ENCODE results near the gene PLPP4. TPM values are rescaled to one million over a fixed set of nuclear protein-coding genes. Genes with fewer than 3 reads are reported as not detected.

The PLPP4 gene
- total RNA-seq, 1 donor from 2014 or later, result not detected

- H3K27ac ChIP-seq, result no peak overlapping the region
- no peaks in the 10 kb centered on the region for H3K27me3 Mint-ChIP-seq (ENCODE audit: insufficient read depth, low read depth)
- no peaks in the 10 kb centered on the region for H3K36me3 ChIP-seq
- H3K4me2 ChIP-seq, result no peak overlapping the region
- H3K36me3 Mint-ChIP-seq, result no peaks in the 10 kb centered on the region
- no peaks in the 10 kb centered on the region for H3F3A ChIP-seq (ENCODE audit: low read depth)
- no peak for DNase-seq (ENCODE audit: low spot score)
- peaks cover 21% of the 10 kb centered on the region for H3K4me1 ChIP-seq
- TF ChIP-seq EZH2 (IDR thresholded peaks at IDR 0.05) (no peak), EZH2phosphoT487 (IDR thresholded peaks at IDR 0.05) (no peak)
- TF ChIP-seq, protein P1, sequence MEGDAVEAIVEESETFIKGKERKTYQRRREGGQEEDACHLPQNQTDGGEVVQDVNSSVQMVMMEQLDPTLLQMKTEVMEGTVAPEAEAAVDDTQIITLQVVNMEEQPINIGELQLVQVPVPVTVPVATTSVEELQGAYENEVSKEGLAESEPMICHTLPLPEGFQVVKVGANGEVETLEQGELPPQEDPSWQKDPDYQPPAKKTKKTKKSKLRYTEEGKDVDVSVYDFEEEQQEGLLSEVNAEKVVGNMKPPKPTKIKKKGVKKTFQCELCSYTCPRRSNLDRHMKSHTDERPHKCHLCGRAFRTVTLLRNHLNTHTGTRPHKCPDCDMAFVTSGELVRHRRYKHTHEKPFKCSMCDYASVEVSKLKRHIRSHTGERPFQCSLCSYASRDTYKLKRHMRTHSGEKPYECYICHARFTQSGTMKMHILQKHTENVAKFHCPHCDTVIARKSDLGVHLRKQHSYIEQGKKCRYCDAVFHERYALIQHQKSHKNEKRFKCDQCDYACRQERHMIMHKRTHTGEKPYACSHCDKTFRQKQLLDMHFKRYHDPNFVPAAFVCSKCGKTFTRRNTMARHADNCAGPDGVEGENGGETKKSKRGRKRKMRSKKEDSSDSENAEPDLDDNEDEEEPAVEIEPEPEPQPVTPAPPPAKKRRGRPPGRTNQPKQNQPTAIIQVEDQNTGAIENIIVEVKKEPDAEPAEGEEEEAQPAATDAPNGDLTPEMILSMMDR (IDR thresholded peaks at IDR 0.05), result no peak
- no peaks in the 10 kb centered on the region for H3K9me3 Mint-ChIP-seq
- no peak overlapping the region for H3K4me3 ChIP-seq
- H3K27me3 ChIP-seq, result no peaks in the 10 kb centered on the region
- no peak overlapping the region for H3K27ac Mint-ChIP-seq
- H4K20me1 ChIP-seq (ENCODE audit: low read depth), result no peaks in the 10 kb centered on the region
- H3K79me2 ChIP-seq (ENCODE audit: low read depth), result no peaks in the 10 kb centered on the region
- no peak overlapping the region for H3K4me3 Mint-ChIP-seq
- no peak overlapping the region for H3K9ac ChIP-seq
- no peaks in the 10 kb centered on the region for H3K9me3 ChIP-seq (ENCODE audit: low read depth)
- H2AFZ ChIP-seq (replicated peaks), result no peak overlapping the region
- no peaks in the 10 kb centered on the region for H3K4me1 Mint-ChIP-seq
Observed at GRCh38 chr10:120527691-120528090, 70.7 kb downstream of the PLPP4 start.

DNA sequence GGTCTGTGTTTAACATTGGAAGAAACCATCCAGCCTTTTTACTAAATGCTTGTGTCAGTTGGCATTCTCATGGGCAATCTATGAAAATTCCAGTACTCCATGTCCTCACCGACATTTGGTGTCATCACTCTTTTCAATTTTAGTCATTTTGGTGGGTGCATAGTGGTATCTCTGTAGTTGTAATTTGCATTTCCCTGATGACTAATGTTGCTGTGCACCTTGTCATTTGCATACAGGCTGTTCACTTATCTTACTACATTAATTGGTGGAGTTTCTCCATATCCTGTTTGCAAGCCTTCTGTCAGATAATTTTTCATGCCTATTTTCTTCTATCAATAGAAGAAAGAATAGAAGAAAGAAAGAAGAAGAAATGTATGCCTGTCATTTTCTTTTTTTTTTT, 73.7 kb downstream of the PLPP4 start:
- H3K27ac Mint-ChIP-seq, result no peak overlapping the region
- TF ChIP-seq EZH2 (IDR thresholded peaks at IDR 0.05), result no peak
- TF ChIP-seq, protein P1 (IDR thresholded peaks at IDR 0.05), result no peak
- no peak for TF ChIP-seq EZH2phosphoT487 (IDR thresholded peaks at IDR 0.05)
- Histone ChIP-seq H3K27me3 (no peaks in the 10 kb centered on the region), H3K36me3 (no peaks in the 10 kb centered on the region), H3K4me3 (no peak overlapping the region), H3K27ac (no peak overlapping the region), H3K9me3 (ENCODE audit: low read depth) (peaks cover 4% of the 10 kb centered on the region), H3F3A (ENCODE audit: low read depth) (no peaks in the 10 kb centered on the region), H3K9ac (no peak overlapping the region), H3K4me1 (peaks cover 5% of the 10 kb centered on the region), H4K20me1 (ENCODE audit: low read depth) (no peaks in the 10 kb centered on the region), H3K79me2 (ENCODE audit: low read depth) (no peaks in the 10 kb centered on the region), H3K4me2 (no peak overlapping the region), H2AFZ (replicated peaks) (no peak overlapping the region)
- peaks cover 2% of the 10 kb centered on the region for H3K36me3 Mint-ChIP-seq
- no peak overlapping the region for H3K4me3 Mint-ChIP-seq
- H3K4me1 Mint-ChIP-seq, result no peaks in the 10 kb centered on the region
- H3K9me3 Mint-ChIP-seq, result peaks cover 13% of the 10 kb centered on the region
- H3K27me3 Mint-ChIP-seq (ENCODE audit: insufficient read depth, low read depth), result peaks cover 2% of the 10 kb centered on the region
- no peak for DNase-seq (ENCODE audit: low spot score)

GRCh38 chr10:120538091-120538490, 81.1 kb downstream of the PLPP4 start:
- peaks cover 4% of the 10 kb centered on the region for H3K9me3 ChIP-seq (ENCODE audit: low read depth)
- H4K20me1 ChIP-seq (ENCODE audit: low read depth), result no peaks in the 10 kb centered on the region
- peak overlapping the region; percentile 77 for H3K4me2 ChIP-seq
- no peaks in the 10 kb centered on the region for H3K36me3 ChIP-seq
- H3K4me3 ChIP-seq, result no peak overlapping the region
- H3K27ac ChIP-seq, result no peak overlapping the region
- no peak for DNase-seq (ENCODE audit: low spot score)
- Mint-ChIP-seq H3K4me1 (peaks cover 34% of the 10 kb centered on the region), H3K27me3 (ENCODE audit: insufficient read depth, low read depth) (peaks cover 10% of the 10 kb centered on the region), H3K27ac (no peak overlapping the region), H3K4me3 (no peak overlapping the region), H3K9me3 (peaks cover 19% of the 10 kb centered on the region), H3K36me3 (peaks cover 2% of the 10 kb centered on the region)
- no peaks in the 10 kb centered on the region for H3K79me2 ChIP-seq (ENCODE audit: low read depth)
- peaks cover 41% of the 10 kb centered on the region for H3K4me1 ChIP-seq
- H2AFZ ChIP-seq (replicated peaks), result no peak overlapping the region
- H3F3A ChIP-seq (ENCODE audit: low read depth), result peaks cover 14% of the 10 kb centered on the region
- TF ChIP-seq EZH2phosphoT487 (IDR thresholded peaks at IDR 0.05) (no peak), EZH2 (IDR thresholded peaks at IDR 0.05) (no peak)
- TF ChIP-seq, protein P1 (IDR thresholded peaks at IDR 0.05), result no peak
- H3K9ac ChIP-seq, result no peak overlapping the region
- no peaks in the 10 kb centered on the region for H3K27me3 ChIP-seq
